Calu3 (cell line): ENCODE data around the gene JAZF1. TPM values are rescaled to one million over a fixed set of nuclear protein-coding genes. Genes with fewer than 3 reads are reported as not detected.

ENCODE experiments used
- BruUV-seq: library from RNA; stranded (reverse); fragments of 400-500 nt; replicated peaks from 2 replicates; lab custom pipeline; 2021; lab: Mats Ljungman, UMichigan
- CTCF ChIA-PET: fragments of 300-600 bp; sonication (Branson Sonifier 250); formaldehyde crosslinking; loops from one replicate; lab custom pipeline; 2022; ENCODE audit warnings: antibody characterized with exemption; lab: Charles Lee
- DNase-seq: peaks from one replicate; pipeline ENCODE4 v3.0.0; 2022
- H3K27ac Mint-ChIP-seq: one replicate; pipeline ENCODE4 v1.8.0; 2022; ENCODE audit warnings: mixed read lengths; ENCODE audit not compliant: unreplicated experiment
- H3K27me3 Mint-ChIP-seq: one replicate; pipeline ENCODE4 v1.8.0; 2022; ENCODE audit warnings: mixed read lengths; ENCODE audit not compliant: unreplicated experiment
- H3K36me3 Mint-ChIP-seq: one replicate; pipeline ENCODE4 v1.8.0; 2022; ENCODE audit warnings: mild to moderate bottlenecking, moderate library complexity, mixed read lengths; ENCODE audit not compliant: insufficient read depth, unreplicated experiment
- H3K4me1 Mint-ChIP-seq: one replicate; pipeline ENCODE4 v1.8.0; 2022; ENCODE audit warnings: mild to moderate bottlenecking, low read depth, mixed read lengths; ENCODE audit not compliant: unreplicated experiment
- H3K4me3 Mint-ChIP-seq: one replicate; pipeline ENCODE4 v1.8.0; 2022; ENCODE audit warnings: mild to moderate bottlenecking, low read depth, moderate library complexity, mixed read lengths; ENCODE audit not compliant: unreplicated experiment
- H3K9me3 Mint-ChIP-seq: one replicate; pipeline ENCODE4 v1.8.0; 2022; ENCODE audit warnings: low read depth, mixed read lengths; ENCODE audit not compliant: unreplicated experiment
- intact Hi-C: fragments of 100-400 bp; cut with micrococcal nuclease; formaldehyde crosslinking; loops from one replicate; pipeline ENCODE4 v1.10.0; 2022; ENCODE audit not compliant: unreplicated experiment
- total RNA-seq: library from RNA; stranded (reverse); gene quantifications from 2 replicates; pipeline ENCODE4 v1.2.3, GENCODE V29; 2022
- TF ChIP-seq, protein P1 (sequence below): fragments of 200-600 bp; IDR thresholded peaks from one replicate; pipeline ENCODE4 v1.8.0; 2022; ENCODE audit warnings: antibody characterized with exemption; ENCODE audit not compliant: unreplicated experiment

JAZF1 gene
- total RNA-seq, 1 experiment from 2014 or later: 10.7 TPM

DNA sequence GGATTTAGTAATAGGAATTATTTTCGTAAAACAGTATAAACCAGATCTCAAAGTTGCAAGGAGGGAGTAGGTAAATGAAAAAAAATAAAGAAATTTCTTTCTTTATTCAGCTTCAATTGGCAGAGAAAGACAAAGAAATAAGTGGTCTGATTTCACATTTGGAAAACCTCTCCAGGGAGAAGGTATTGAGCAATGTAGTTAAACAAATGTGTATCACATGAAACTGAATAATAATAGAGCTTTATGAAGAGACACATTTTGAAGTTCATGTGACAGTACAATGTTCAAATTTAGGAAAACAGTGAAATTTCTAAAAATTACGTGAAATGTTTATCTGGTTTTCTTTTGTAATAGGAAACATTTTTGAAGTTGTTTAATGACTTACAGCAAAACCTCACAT is 377.6 kb downstream of the JAZF1 start:
- CTCF ChIA-PET: no interaction called here
- peaks cover 13% of the 10 kb centered on the region for H3K4me1 Mint-ChIP-seq
- intact Hi-C loops: no loop called here
- H3K36me3 Mint-ChIP-seq: peaks cover 19% of the 10 kb centered on the region
- no peak overlapping the region for H3K4me3 Mint-ChIP-seq
- H3K27ac Mint-ChIP-seq: no peak overlapping the region
- H3K27me3 Mint-ChIP-seq: no peaks in the 10 kb centered on the region
- TF ChIP-seq, protein P1, sequence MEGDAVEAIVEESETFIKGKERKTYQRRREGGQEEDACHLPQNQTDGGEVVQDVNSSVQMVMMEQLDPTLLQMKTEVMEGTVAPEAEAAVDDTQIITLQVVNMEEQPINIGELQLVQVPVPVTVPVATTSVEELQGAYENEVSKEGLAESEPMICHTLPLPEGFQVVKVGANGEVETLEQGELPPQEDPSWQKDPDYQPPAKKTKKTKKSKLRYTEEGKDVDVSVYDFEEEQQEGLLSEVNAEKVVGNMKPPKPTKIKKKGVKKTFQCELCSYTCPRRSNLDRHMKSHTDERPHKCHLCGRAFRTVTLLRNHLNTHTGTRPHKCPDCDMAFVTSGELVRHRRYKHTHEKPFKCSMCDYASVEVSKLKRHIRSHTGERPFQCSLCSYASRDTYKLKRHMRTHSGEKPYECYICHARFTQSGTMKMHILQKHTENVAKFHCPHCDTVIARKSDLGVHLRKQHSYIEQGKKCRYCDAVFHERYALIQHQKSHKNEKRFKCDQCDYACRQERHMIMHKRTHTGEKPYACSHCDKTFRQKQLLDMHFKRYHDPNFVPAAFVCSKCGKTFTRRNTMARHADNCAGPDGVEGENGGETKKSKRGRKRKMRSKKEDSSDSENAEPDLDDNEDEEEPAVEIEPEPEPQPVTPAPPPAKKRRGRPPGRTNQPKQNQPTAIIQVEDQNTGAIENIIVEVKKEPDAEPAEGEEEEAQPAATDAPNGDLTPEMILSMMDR: no peak
- DNase-seq: no peak
- H3K9me3 Mint-ChIP-seq: no peaks in the 10 kb centered on the region
- no TSS peak for BruUV-seq

DNA sequence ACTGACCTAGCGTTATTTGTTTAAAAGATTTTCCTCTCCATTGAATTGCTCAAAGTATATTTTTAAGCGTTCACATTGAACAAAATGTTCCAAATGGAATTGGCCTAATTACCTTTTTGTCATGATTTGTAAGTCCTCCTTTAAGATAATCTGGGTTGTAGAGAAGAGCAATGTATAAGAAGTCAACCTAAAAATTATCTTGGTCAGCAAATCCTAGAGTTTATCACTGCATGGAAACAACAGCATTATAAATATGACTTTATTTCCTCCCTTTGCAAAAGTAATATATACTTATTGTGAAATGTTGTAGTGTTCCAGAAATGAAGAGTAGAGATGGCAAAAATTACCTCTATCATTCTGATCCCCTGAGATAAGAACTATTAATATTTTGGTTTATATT is 381.4 kb downstream of the JAZF1 start:
- no peaks in the 10 kb centered on the region for H3K27me3 Mint-ChIP-seq
- H3K4me3 Mint-ChIP-seq: no peak overlapping the region
- CTCF ChIA-PET: no interaction called here
- peaks cover 37% of the 10 kb centered on the region for H3K36me3 Mint-ChIP-seq
- H3K27ac Mint-ChIP-seq: no peak overlapping the region
- intact Hi-C loops: no loop called here
- H3K4me1 Mint-ChIP-seq: peaks cover 7% of the 10 kb centered on the region
- no peak for DNase-seq
- H3K9me3 Mint-ChIP-seq: no peaks in the 10 kb centered on the region
- TF ChIP-seq, protein P1: no peak
- no TSS peak for BruUV-seq

DNA sequence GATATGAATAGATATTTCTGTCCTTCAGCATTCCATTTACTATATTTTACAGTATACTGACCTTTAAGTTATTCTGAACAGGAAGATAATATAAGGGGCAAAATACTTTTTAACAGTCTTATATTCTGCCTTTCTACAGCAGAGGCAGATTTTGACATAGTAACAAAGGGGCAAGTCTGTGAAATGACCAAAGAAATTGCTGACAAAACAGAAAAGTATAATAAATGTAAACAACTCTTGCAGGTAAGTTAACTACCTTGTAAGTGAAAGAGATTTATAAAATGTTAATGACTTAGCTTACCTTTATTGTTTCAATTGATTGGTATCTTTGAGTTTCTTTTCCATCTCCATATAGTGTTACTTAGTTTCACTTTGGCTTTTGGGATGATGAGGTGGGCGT is 384.6 kb downstream of the JAZF1 start:
- DNase-seq: no peak
- BruUV-seq: no TSS peak
- intact Hi-C loops: no loop called here
- H3K9me3 Mint-ChIP-seq: no peaks in the 10 kb centered on the region
- H3K4me3 Mint-ChIP-seq: no peak overlapping the region
- H3K4me1 Mint-ChIP-seq: peaks cover 14% of the 10 kb centered on the region
- TF ChIP-seq, protein P1: no peak
- H3K27ac Mint-ChIP-seq: no peak overlapping the region
- H3K36me3 Mint-ChIP-seq: peaks cover 46% of the 10 kb centered on the region
- no peaks in the 10 kb centered on the region for H3K27me3 Mint-ChIP-seq
- CTCF ChIA-PET: no interaction called here

DNA sequence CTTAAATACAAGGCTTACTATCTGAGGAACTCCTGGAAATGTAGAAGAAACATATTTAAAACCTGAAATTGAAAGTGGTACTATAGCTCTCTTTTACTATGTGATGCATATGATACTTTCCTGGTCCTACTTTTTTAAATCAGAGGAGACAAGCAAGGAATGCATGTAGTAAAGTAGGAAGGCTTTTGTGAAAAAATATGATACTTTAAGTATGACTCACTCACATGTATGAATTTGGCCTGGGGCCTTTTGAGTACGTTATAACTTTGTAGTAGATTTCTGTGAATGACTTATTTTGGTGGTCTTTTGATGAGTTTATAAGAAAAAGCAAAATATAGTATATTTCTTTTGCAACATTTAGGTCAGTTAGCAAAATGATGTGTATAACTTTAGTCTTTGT is 386.8 kb downstream of the JAZF1 start:
- TF ChIP-seq, protein P1: no peak
- no peaks in the 10 kb centered on the region for H3K27me3 Mint-ChIP-seq
- no TSS peak for BruUV-seq
- peaks cover 60% of the 10 kb centered on the region for H3K36me3 Mint-ChIP-seq
- intact Hi-C loops: no loop called here
- H3K9me3 Mint-ChIP-seq: no peaks in the 10 kb centered on the region
- CTCF ChIA-PET: no interaction called here
- H3K27ac Mint-ChIP-seq: no peak overlapping the region
- no peak for DNase-seq
- H3K4me1 Mint-ChIP-seq: peaks cover 22% of the 10 kb centered on the region
- H3K4me3 Mint-ChIP-seq: no peak overlapping the region
